HEK293T (cell line): ENCODE results near the gene PAIP2.

Source experiments
- ARNT ChIP-seq: fragments of 450-650 bp; IDR thresholded peaks from 2 replicates; pipeline ENCODE4 v1.6.1; 2017; ENCODE audit warnings: mild to moderate bottlenecking
- BHLHE40 ChIP-seq: fragments of 450-650 bp; IDR thresholded peaks from 2 replicates; pipeline ENCODE4 v1.6.1; 2016; ENCODE audit warnings: mild to moderate bottlenecking, moderate library complexity, borderline replicate concordance
- FOXA1 ChIP-seq: fragments of 450-650 bp; IDR thresholded peaks from 2 replicates; pipeline ENCODE4 v1.6.1; 2016; ENCODE audit warnings: mild to moderate bottlenecking
- FOXK2 ChIP-seq: fragments of 450-650 bp; IDR thresholded peaks from 2 replicates; pipeline ENCODE4 v1.6.1; 2016; ENCODE audit warnings: mild to moderate bottlenecking
- FOXM1 ChIP-seq: fragments of 450-650 bp; IDR thresholded peaks from 2 replicates; pipeline ENCODE4 v1.6.1; 2017; ENCODE audit warnings: mild to moderate bottlenecking, borderline replicate concordance
- HDGF ChIP-seq: fragments of 450-650 bp; IDR thresholded peaks from 2 replicates; pipeline ENCODE4 v1.6.1; 2017; ENCODE audit warnings: antibody characterized with exemption, borderline replicate concordance
- LEF1 ChIP-seq: fragments of 450-650 bp; IDR thresholded peaks from 2 replicates; pipeline ENCODE4 v1.6.1; 2017; ENCODE audit warnings: mild to moderate bottlenecking, borderline replicate concordance
- SP1 ChIP-seq: fragments of 450-650 bp; IDR thresholded peaks from 2 replicates; pipeline ENCODE4 v1.6.1; 2017
- SUZ12 ChIP-seq: fragments of 450-650 bp; IDR thresholded peaks from 2 replicates; pipeline ENCODE4 v1.6.1; 2016; ENCODE audit warnings: mild to moderate bottlenecking
- ZNF384 ChIP-seq: fragments of 450-650 bp; IDR thresholded peaks from 2 replicates; pipeline ENCODE4 v1.6.1; 2016
- TF ChIP-seq, protein P1 (sequence below): fragments of 450-650 bp; IDR thresholded peaks from 2 replicates; pipeline ENCODE4 v1.6.1; 2016

DNA sequence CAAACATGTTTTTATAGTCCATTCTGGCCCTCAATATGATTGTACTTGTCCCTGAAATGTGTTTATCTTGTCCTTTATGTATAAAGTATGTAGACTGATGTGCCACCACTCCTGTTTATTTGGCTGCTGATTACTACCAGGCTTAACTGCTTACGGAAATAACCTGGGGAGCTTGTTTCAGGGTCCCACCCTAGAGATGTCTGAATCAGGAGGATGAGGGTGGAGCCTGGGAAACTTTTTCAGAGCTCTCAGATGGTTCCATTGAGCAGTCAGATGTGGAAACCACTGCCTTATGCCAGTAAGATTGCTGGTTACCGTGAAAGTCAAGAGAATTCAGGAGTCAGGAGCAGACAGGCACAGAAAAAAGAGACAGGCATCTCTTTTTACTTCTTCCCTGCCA lies 22.3 kb downstream of the PAIP2 start:
- TF ChIP-seq SP1 = no peak
- TF ChIP-seq BHLHE40 = no peak
- TF ChIP-seq LEF1 = no peak
- TF ChIP-seq FOXA1 = no peak
- no peak for TF ChIP-seq SUZ12
- TF ChIP-seq ZNF384 = no peak
- TF ChIP-seq, protein P1, sequence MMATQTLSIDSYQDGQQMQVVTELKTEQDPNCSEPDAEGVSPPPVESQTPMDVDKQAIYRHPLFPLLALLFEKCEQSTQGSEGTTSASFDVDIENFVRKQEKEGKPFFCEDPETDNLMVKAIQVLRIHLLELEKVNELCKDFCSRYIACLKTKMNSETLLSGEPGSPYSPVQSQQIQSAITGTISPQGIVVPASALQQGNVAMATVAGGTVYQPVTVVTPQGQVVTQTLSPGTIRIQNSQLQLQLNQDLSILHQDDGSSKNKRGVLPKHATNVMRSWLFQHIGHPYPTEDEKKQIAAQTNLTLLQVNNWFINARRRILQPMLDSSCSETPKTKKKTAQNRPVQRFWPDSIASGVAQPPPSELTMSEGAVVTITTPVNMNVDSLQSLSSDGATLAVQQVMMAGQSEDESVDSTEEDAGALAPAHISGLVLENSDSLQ = no peak
- TF ChIP-seq ARNT = no peak
- no peak for TF ChIP-seq FOXM1
- no peak for TF ChIP-seq HDGF
- no peak for TF ChIP-seq FOXK2
